ENCODE measurements around the gene TRIM17. TPM values are rescaled to one million over a fixed set of nuclear protein-coding genes. Genes with fewer than 3 reads are reported as not detected.

TRIM17 gene
- polyA plus RNA-seq, 3 donors, result not detected

- Histone ChIP-seq H2AFZ (ENCODE audit: insufficient read depth, low read depth, low read length, poor library complexity, severe bottlenecking) (peak overlapping the region; percentile 35), H3K36me3 (replicated peaks in 1 of 2; ENCODE audit: control insufficient read depth in 1 of 2, insufficient read depth in 2 of 2, low read length in 2 of 2) (no peaks in the 10 kb centered on the region), H3K4me1 (ENCODE audit: control insufficient read depth in 1 of 2, insufficient read depth in 2 of 2, low read length in 2 of 2) (peaks cover 7 to 9% of the 10 kb centered on the region in 2 donors), H3K27me3 (ENCODE audit: control insufficient read depth in 2 of 2, insufficient read depth in 2 of 2, low read length in 2 of 2) (peaks cover 4 to 30% of the 10 kb centered on the region in 2 donors), H4K20me1 (ENCODE audit: insufficient read depth, low read length) (no peaks in the 10 kb centered on the region), H3K4me3 (replicated peaks in 1 of 3; ENCODE audit: low read depth in 2 of 3, low read length in 3 of 3) (peak overlapping the region in 1 of 3 experiments; percentile 67), H3K27ac (ENCODE audit: low read depth in 1 of 2, low read length in 2 of 2) (no peak overlapping the region), H3K9me3 (replicated peaks in 1 of 2; ENCODE audit: control insufficient read depth in 1 of 2, insufficient read depth in 1 of 2, low read length in 2 of 2) (no peaks in the 10 kb centered on the region), H3K79me2 (ENCODE audit: insufficient read depth, low read length) (no peaks in the 10 kb centered on the region), H3K4me2 (replicated peaks; ENCODE audit: extremely low read depth, low read length, poor library complexity, severe bottlenecking) (peak overlapping the region; percentile 70), H3K9ac (ENCODE audit: insufficient read depth, low read length, poor library complexity, severe bottlenecking) (no peak overlapping the region)
- peaks cover 29 to 39% (median 33%) of the 10 kb centered on the region in 3 donors for H3K27me3 Mint-ChIP-seq (ENCODE audit: low read depth in 3 of 3)
- 2% methylated on average over 41 of the region's 48 CpGs for WGBS (ENCODE audit: insufficient coverage)
- peaks cover 0 to 3% (median 0%) of the 10 kb centered on the region in 7 donors for H3K9me3 Mint-ChIP-seq
- no peak for DNase-seq
- no peak for TF ChIP-seq CTCF (IDR thresholded peaks at IDR 0.05)
- H3K27ac Mint-ChIP-seq, result no peak overlapping the region
- intact Hi-C loops (cut with micrococcal nuclease), result no loop called here
- H3K36me3 Mint-ChIP-seq, result no peaks in the 10 kb centered on the region
- H3K4me1 Mint-ChIP-seq, result peaks cover 7% of the 10 kb centered on the region
- H3K4me3 Mint-ChIP-seq, result peak overlapping the region; percentile 64 to 85
Measured at GRCh38 chr1:228378873-228379460, 37.7 kb downstream of the TRIM17 start.

GRCh38 chr1:228378090-228378872, 38.4 kb downstream of the TRIM17 start:
- peaks cover 0 to 3% (median 0%) of the 10 kb centered on the region in 7 donors for H3K9me3 Mint-ChIP-seq
- no peak for DNase-seq
- peak overlapping the region in 1 of 3 experiments; percentile 67 for H3K4me3 ChIP-seq (replicated peaks in 1 of 3; ENCODE audit: low read depth in 2 of 3, low read length in 3 of 3)
- no peak overlapping the region for H3K27ac ChIP-seq (ENCODE audit: low read depth in 1 of 2, low read length in 2 of 2)
- H3K79me2 ChIP-seq (ENCODE audit: insufficient read depth, low read length), result no peaks in the 10 kb centered on the region
- WGBS (ENCODE audit: insufficient coverage), result 17% methylated on average over 52 of the region's 73 CpGs
- H4K20me1 ChIP-seq (ENCODE audit: insufficient read depth, low read length), result no peaks in the 10 kb centered on the region
- peaks cover 7 to 9% of the 10 kb centered on the region in 2 donors for H3K4me1 ChIP-seq (ENCODE audit: control insufficient read depth in 1 of 2, insufficient read depth in 2 of 2, low read length in 2 of 2)
- peak overlapping the region; percentile 70 for H3K4me2 ChIP-seq (replicated peaks; ENCODE audit: extremely low read depth, low read length, poor library complexity, severe bottlenecking)
- TF ChIP-seq CTCF (IDR thresholded peaks at IDR 0.05), result no peak
- H3K36me3 ChIP-seq (replicated peaks in 1 of 2; ENCODE audit: control insufficient read depth in 1 of 2, insufficient read depth in 2 of 2, low read length in 2 of 2), result no peaks in the 10 kb centered on the region
- peak overlapping the region; percentile 35 for H2AFZ ChIP-seq (ENCODE audit: insufficient read depth, low read depth, low read length, poor library complexity, severe bottlenecking)
- peaks cover 29 to 38% (median 32%) of the 10 kb centered on the region in 3 donors for H3K27me3 Mint-ChIP-seq (ENCODE audit: low read depth in 3 of 3)
- H3K4me3 Mint-ChIP-seq, result peak overlapping the region; percentile 64 to 85
- no peaks in the 10 kb centered on the region for H3K36me3 Mint-ChIP-seq
- H3K27me3 ChIP-seq (ENCODE audit: control insufficient read depth in 2 of 2, insufficient read depth in 2 of 2, low read length in 2 of 2), result peaks cover 4 to 30% of the 10 kb centered on the region in 2 donors
- no peaks in the 10 kb centered on the region for H3K9me3 ChIP-seq (replicated peaks in 1 of 2; ENCODE audit: control insufficient read depth in 1 of 2, insufficient read depth in 1 of 2, low read length in 2 of 2)
- no peak overlapping the region for H3K9ac ChIP-seq (ENCODE audit: insufficient read depth, low read length, poor library complexity, severe bottlenecking)
- peaks cover 7% of the 10 kb centered on the region for H3K4me1 Mint-ChIP-seq
- H3K27ac Mint-ChIP-seq, result no peak overlapping the region
- intact Hi-C loops (cut with micrococcal nuclease), result no loop called here
